Liver (tissue), 9 donors: ENCODE results near the gene KIZ. TPM values are rescaled to one million over a fixed set of nuclear protein-coding genes. Genes with fewer than 3 reads are reported as not detected.

ENCODE experiments used
- DNase-seq: peaks from one replicate; pipeline ENCODE4 v3.0.0-alpha.2; 2017; ENCODE audit warnings: low spot score
- H3K27ac ChIP-seq, 2 donors: one replicate each; pipeline ENCODE4 v1.7.0; 2013; ENCODE audit warnings: inconsistent platforms in 2 of 2, low read length in 2 of 2, control low read depth in 1 of 2, low read depth in 1 of 2, mild to moderate bottlenecking in 1 of 2
- H3K27me3 ChIP-seq, 4 donors: one replicate each; pipeline versions ENCODE4 v1.6.1 to v1.7.0; 2013; ENCODE audit warnings: low read length in 3 of 4, inconsistent platforms in 1 of 4, mild to moderate bottlenecking in 1 of 4, moderate library complexity in 1 of 4; ENCODE audit not compliant: control insufficient read depth in 4 of 4, insufficient read depth in 4 of 4
- H3K36me3 ChIP-seq, 4 donors: one replicate each; pipeline versions ENCODE4 v1.6.1 to v1.7.0; 2013; ENCODE audit warnings: low read length in 3 of 4, mild to moderate bottlenecking in 3 of 4, low read depth in 1 of 4, moderate library complexity in 1 of 4; ENCODE audit not compliant: control insufficient read depth in 4 of 4, insufficient read depth in 3 of 4
- H3K4me1 ChIP-seq, 4 donors: one replicate each; pipeline versions ENCODE4 v1.6.1 to v1.7.0; 2013; ENCODE audit warnings: low read length in 3 of 4, mild to moderate bottlenecking in 3 of 4, moderate library complexity in 1 of 4; ENCODE audit not compliant: control insufficient read depth in 4 of 4, insufficient read depth in 4 of 4
- H3K4me3 ChIP-seq, 3 donors: one replicate each; pipeline versions ENCODE4 v1.6.1 to v1.7.0; 2013; ENCODE audit warnings: low read length in 3 of 3, control low read depth in 1 of 3, low read depth in 1 of 3, mild to moderate bottlenecking in 1 of 3
- H3K9ac ChIP-seq, 2 donors: one replicate each; pipeline ENCODE4 v1.7.0; 2013; ENCODE audit warnings: low read length in 2 of 2, mild to moderate bottlenecking in 2 of 2, moderate library complexity in 2 of 2, control low read depth in 1 of 2, low read depth in 1 of 2
- H3K9me3 ChIP-seq, 4 donors: one replicate each; pipeline versions ENCODE4 v1.6.1 to v1.7.0; 2013; ENCODE audit warnings: low read length in 3 of 4; ENCODE audit not compliant: control insufficient read depth in 4 of 4
- CTCF ChIP-seq: fragments of 150-350 bp; IDR thresholded peaks from 2 replicates; pipeline ENCODE4 v1.5.1; 2017; ENCODE audit warnings: improper control_type of control experiment, low read depth, low read length; ENCODE audit not compliant: missing input control
- EGR1 ChIP-seq, 2 donors: IDR thresholded peaks; 2 replicates each; pipeline ENCODE4 v1.6.1; 2016 to 2018; ENCODE audit warnings: antibody characterized with exemption in 2 of 2, low read depth in 2 of 2
- FOXA1 ChIP-seq: IDR thresholded peaks from 2 replicates; pipeline ENCODE4 v1.6.1; 2016; ENCODE audit warnings: antibody characterized with exemption
- FOXA2 ChIP-seq: IDR thresholded peaks from 2 replicates; pipeline ENCODE4 v1.6.1; 2016; ENCODE audit warnings: antibody characterized with exemption
- GABPA ChIP-seq, 2 donors: IDR thresholded peaks in 1 of 2; conservative IDR thresholded peaks in 1 of 2; 2 replicates each; pipeline ENCODE4 v1.6.1; 2016; ENCODE audit warnings: antibody characterized with exemption in 2 of 2, mild to moderate bottlenecking in 1 of 2, moderate library complexity in 1 of 2
- HNF4A ChIP-seq, 2 donors: conservative IDR thresholded peaks; 2 replicates each; pipeline ENCODE4 v1.6.1; 2016; ENCODE audit warnings: antibody characterized with exemption in 2 of 2, mild to moderate bottlenecking in 2 of 2
- HNF4G ChIP-seq: IDR thresholded peaks from 2 replicates; pipeline ENCODE4 v1.6.1; 2016; ENCODE audit warnings: antibody characterized with exemption
- JUND ChIP-seq, 2 donors: IDR thresholded peaks; 2 replicates each; pipeline ENCODE4 v1.6.1; 2016; ENCODE audit warnings: antibody characterized with exemption in 2 of 2
- MAX ChIP-seq: IDR thresholded peaks from 2 replicates; pipeline ENCODE4 v1.6.1; 2016; ENCODE audit warnings: antibody characterized with exemption
- NR2F2 ChIP-seq: IDR thresholded peaks from 2 replicates; pipeline ENCODE4 v1.6.1; 2016; ENCODE audit warnings: antibody characterized with exemption
- RAD21 ChIP-seq, 2 donors: IDR thresholded peaks; 2 replicates each; pipeline ENCODE4 v1.6.1; 2016; ENCODE audit warnings: antibody characterized with exemption in 2 of 2, mild to moderate bottlenecking in 2 of 2
- REST ChIP-seq: IDR thresholded peaks from 2 replicates; pipeline ENCODE4 v1.6.1; 2016; ENCODE audit warnings: antibody characterized with exemption, mild to moderate bottlenecking
- RXRA ChIP-seq, 2 donors: IDR thresholded peaks; 2 replicates each; pipeline ENCODE4 v1.6.1; 2017 to 2018; ENCODE audit warnings: antibody characterized with exemption in 2 of 2, mild to moderate bottlenecking in 1 of 2
- SP1 ChIP-seq: IDR thresholded peaks from 2 replicates; pipeline ENCODE4 v1.6.1; 2018; ENCODE audit warnings: antibody characterized with exemption, mild to moderate bottlenecking
- YY1 ChIP-seq: IDR thresholded peaks from 2 replicates; pipeline ENCODE4 v1.6.1; 2016; ENCODE audit warnings: antibody characterized with exemption, mild to moderate bottlenecking
- ZBTB33 ChIP-seq: IDR thresholded peaks from 2 replicates; pipeline ENCODE4 v1.6.1; 2016; ENCODE audit warnings: antibody characterized with exemption
- WGBS: extraction: QIAGEN DNeasy Blood & Tissue Kit; methylation state at CpG from one replicate; pipeline ENCODE4 v1.1.7; 2013; 5-methylcytosine and 5-hydroxymethylcytosine counted together
- polyA plus RNA-seq, 2 donors: library from polyadenylated mRNA; stranded (reverse) in 1 of 2; unstranded in 1 of 2; fragments of 200-250 nt in 1 of 2; fragments of >200 nt in 1 of 2; fragmentation: Nextera tagmentation in 1 of 2; extraction: Ambion mirVana in 1 of 2; gene quantifications; one replicate each; pipeline versions ENCODE4 v1.2.1 to v1.2.3, GENCODE V29; 2013 to 2015
- total RNA-seq, 2 donors: library from RNA; depleted of rRNA; stranded (reverse); fragments of >200 nt; gene quantifications; one replicate each; pipeline ENCODE4 v1.2.3, GENCODE V29; 2014
- donor health status: healthy.
- donor health status: healthy.
- donor health status: healthy.
- donor health status: healthy.
- donor health status: healthy.

Gene KIZ
- total and polyA plus RNA-seq, 4 donors, result 3.0 to 9.5 (median 5.2) TPM

- DNase-seq, result no peak
- no peak overlapping the region for H3K27ac ChIP-seq
- H3K4me3 ChIP-seq, result no peak overlapping the region
- no peaks in the 10 kb centered on the region for H3K4me1 ChIP-seq
- no peak overlapping the region for H3K9ac ChIP-seq
- H3K27me3 ChIP-seq, result no peaks in the 10 kb centered on the region
- WGBS, result 98% methylated on average over 1 of the region's 1 CpG
- TF ChIP-seq YY1 (no peak), HNF4A (conservative IDR thresholded peaks at IDR 0.05) (no peak), ZBTB33 (no peak), MAX (no peak), SP1 (no peak), RAD21 (IDR thresholded peaks at IDR 0.05) (no peak), FOXA2 (no peak), EGR1 (IDR thresholded peaks at IDR 0.05; ENCODE audit: low read depth in 2 of 2) (no peak), RXRA (IDR thresholded peaks at IDR 0.05) (no peak)
- peaks cover 0 to 3% (median under 1%) of the 10 kb centered on the region in 4 donors for H3K36me3 ChIP-seq
- no peaks in the 10 kb centered on the region for H3K9me3 ChIP-seq
Observed at GRCh38 chr20:21209668-21210067, 83.8 kb downstream of the KIZ start.

- H3K27me3 ChIP-seq, result no peaks in the 10 kb centered on the region
- no peaks in the 10 kb centered on the region for H3K4me1 ChIP-seq
- no peak overlapping the region for H3K9ac ChIP-seq
- 93% methylated on average over 2 of the region's 2 CpGs for WGBS
- no peak overlapping the region for H3K27ac ChIP-seq
- no peaks in the 10 kb centered on the region for H3K36me3 ChIP-seq
- TF ChIP-seq HNF4A (conservative IDR thresholded peaks at IDR 0.05) (no peak), CTCF (no peak), NR2F2 (no peak), HNF4G (no peak), ZBTB33 (no peak), RXRA (IDR thresholded peaks at IDR 0.05) (no peak), EGR1 (IDR thresholded peaks at IDR 0.05; ENCODE audit: low read depth in 2 of 2) (no peak), JUND (IDR thresholded peaks at IDR 0.05) (no peak), FOXA1 (no peak), YY1 (no peak), GABPA (IDR thresholded peaks at IDR 0.05 in 1 of 2, conservative IDR thresholded peaks at IDR 0.05 in 1 of 2) (no peak), MAX (no peak), REST (no peak)
- DNase-seq, result no peak
- no peak overlapping the region for H3K4me3 ChIP-seq
- H3K9me3 ChIP-seq, result no peaks in the 10 kb centered on the region
Observed at GRCh38 chr20:21213691-21214090, 87.8 kb downstream of the KIZ start.
